SK-N-SH treated with all-trans-retinoic acid at 6 μM for 48 hours (cell line): Measurements from ENCODE around the gene IVNS1ABP.

Experiments
- BACH2 ChIP-seq: fragments of 250-450 bp; sonication (Bioruptor Pico); IDR thresholded peaks from 2 replicates; pipeline ENCODE4 v1.9.0; 2021; ENCODE audit warnings: mild to moderate bottlenecking, borderline replicate concordance
- CREB5 ChIP-seq: fragments of 250-450 bp; sonication (Bioruptor Pico); IDR thresholded peaks from 2 replicates; pipeline ENCODE4 v1.5.1; 2020; ENCODE audit warnings: low read depth, mild to moderate bottlenecking, moderate library complexity
- GLIS3 ChIP-seq: fragments of 250-450 bp; sonication (Bioruptor Pico); IDR thresholded peaks from 2 replicates; pipeline ENCODE4 v1.5.0; 2020; ENCODE audit warnings: mild to moderate bottlenecking, moderate library complexity
- OSR1 ChIP-seq: fragments of 250-450 bp; sonication (Bioruptor Pico); IDR thresholded peaks from 2 replicates; pipeline ENCODE4 v1.8.0; 2022; ENCODE audit warnings: moderate library complexity, mild to moderate bottlenecking, inconsistent platforms
- PPARA ChIP-seq: fragments of 250-450 bp; sonication (Bioruptor Pico); IDR thresholded peaks from 2 replicates; pipeline ENCODE4 v1.5.0; 2020; ENCODE audit warnings: mild to moderate bottlenecking, borderline replicate concordance
- RARB ChIP-seq: fragments of 250-450 bp; sonication (Bioruptor Pico); IDR thresholded peaks from 2 replicates; pipeline ENCODE4 v1.8.0; 2021; ENCODE audit warnings: mild to moderate bottlenecking, moderate library complexity
- SNAI2 ChIP-seq: fragments of 250-450 bp; sonication (Bioruptor Pico); IDR thresholded peaks from 2 replicates; pipeline ENCODE4 v1.5.0; 2020; ENCODE audit warnings: mild to moderate bottlenecking, moderate library complexity
- TOX ChIP-seq: fragments of 250-450 bp; sonication (Bioruptor Pico); IDR thresholded peaks from 2 replicates; pipeline ENCODE4 v1.8.0; 2021; ENCODE audit warnings: mild to moderate bottlenecking, moderate library complexity, borderline replicate concordance
- ZFP3 ChIP-seq: fragments of 250-450 bp; sonication (Bioruptor Pico); IDR thresholded peaks from 2 replicates; pipeline ENCODE4 v1.5.0; 2020; ENCODE audit warnings: mild to moderate bottlenecking, moderate library complexity
- ZFP30 ChIP-seq: fragments of 450-650 bp; formaldehyde crosslinking; IDR thresholded peaks from 2 replicates; pipeline ENCODE4 v1.5.0; 2022; ENCODE audit warnings: mild to moderate bottlenecking, moderate library complexity
- ZNF565 ChIP-seq: fragments of 450-650 bp; formaldehyde crosslinking; conservative IDR thresholded peaks from 2 replicates; pipeline ENCODE4 v1.5.0; 2020; ENCODE audit warnings: low read depth, mild to moderate bottlenecking, moderate library complexity
- TF ChIP-seq, protein P1 (sequence below): fragments of 250-450 bp; sonication (Bioruptor Pico); IDR thresholded peaks from 2 replicates; pipeline ENCODE4 v1.5.1; 2021; ENCODE audit warnings: mild to moderate bottlenecking, moderate library complexity

GRCh38 chr1:185342017-185342416 lies 25.0 kb upstream of the IVNS1ABP start:
- TF ChIP-seq ZFP30 (CRISPR knock-in tag) (no peak), RARB (CRISPR knock-in tag) (no peak), ZFP3 (CRISPR knock-in tag) (no peak), SNAI2 (no peak), GLIS3 (CRISPR knock-in tag) (no peak), ZNF565 (no peak), TOX (CRISPR knock-in tag) (no peak), CREB5 (CRISPR knock-in tag) (no peak), OSR1 (no peak), PPARA (no peak), BACH2 (no peak)
- TF ChIP-seq, protein P1, sequence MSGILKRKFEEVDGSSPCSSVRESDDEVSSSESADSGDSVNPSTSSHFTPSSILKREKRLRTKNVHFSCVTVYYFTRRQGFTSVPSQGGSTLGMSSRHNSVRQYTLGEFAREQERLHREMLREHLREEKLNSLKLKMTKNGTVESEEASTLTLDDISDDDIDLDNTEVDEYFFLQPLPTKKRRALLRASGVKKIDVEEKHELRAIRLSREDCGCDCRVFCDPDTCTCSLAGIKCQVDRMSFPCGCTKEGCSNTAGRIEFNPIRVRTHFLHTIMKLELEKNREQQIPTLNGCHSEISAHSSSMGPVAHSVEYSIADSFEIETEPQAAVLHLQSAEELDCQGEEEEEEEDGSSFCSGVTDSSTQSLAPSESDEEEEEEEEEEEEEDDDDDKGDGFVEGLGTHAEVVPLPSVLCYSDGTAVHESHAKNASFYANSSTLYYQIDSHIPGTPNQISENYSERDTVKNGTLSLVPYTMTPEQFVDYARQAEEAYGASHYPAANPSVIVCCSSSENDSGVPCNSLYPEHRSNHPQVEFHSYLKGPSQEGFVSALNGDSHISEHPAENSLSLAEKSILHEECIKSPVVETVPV (CRISPR knock-in tag) = no peak
